Liver (tissue), 9 donors: ENCODE measurements around the gene ANO10. TPM values are rescaled to one million over a fixed set of nuclear protein-coding genes. Genes with fewer than 3 reads are reported as not detected.

Source experiments
- DNase-seq: peaks from one replicate; pipeline ENCODE4 v3.0.0-alpha.2; 2017; ENCODE audit warnings: low spot score
- H3K27ac ChIP-seq, 2 donors: one replicate each; pipeline ENCODE4 v1.7.0; 2013; ENCODE audit warnings: inconsistent platforms in 2 of 2, low read length in 2 of 2, control low read depth in 1 of 2, low read depth in 1 of 2, mild to moderate bottlenecking in 1 of 2
- H3K27me3 ChIP-seq, 4 donors: one replicate each; pipeline versions ENCODE4 v1.6.1 to v1.7.0; 2013; ENCODE audit warnings: low read length in 3 of 4, inconsistent platforms in 1 of 4, mild to moderate bottlenecking in 1 of 4, moderate library complexity in 1 of 4; ENCODE audit not compliant: control insufficient read depth in 4 of 4, insufficient read depth in 4 of 4
- H3K36me3 ChIP-seq, 4 donors: one replicate each; pipeline versions ENCODE4 v1.6.1 to v1.7.0; 2013; ENCODE audit warnings: low read length in 3 of 4, mild to moderate bottlenecking in 3 of 4, low read depth in 1 of 4, moderate library complexity in 1 of 4; ENCODE audit not compliant: control insufficient read depth in 4 of 4, insufficient read depth in 3 of 4
- H3K4me1 ChIP-seq, 4 donors: one replicate each; pipeline versions ENCODE4 v1.6.1 to v1.7.0; 2013; ENCODE audit warnings: low read length in 3 of 4, mild to moderate bottlenecking in 3 of 4, moderate library complexity in 1 of 4; ENCODE audit not compliant: control insufficient read depth in 4 of 4, insufficient read depth in 4 of 4
- H3K4me3 ChIP-seq, 3 donors: one replicate each; pipeline versions ENCODE4 v1.6.1 to v1.7.0; 2013; ENCODE audit warnings: low read length in 3 of 3, control low read depth in 1 of 3, low read depth in 1 of 3, mild to moderate bottlenecking in 1 of 3
- H3K9ac ChIP-seq, 2 donors: one replicate each; pipeline ENCODE4 v1.7.0; 2013; ENCODE audit warnings: low read length in 2 of 2, mild to moderate bottlenecking in 2 of 2, moderate library complexity in 2 of 2, control low read depth in 1 of 2, low read depth in 1 of 2
- H3K9me3 ChIP-seq, 4 donors: one replicate each; pipeline versions ENCODE4 v1.6.1 to v1.7.0; 2013; ENCODE audit warnings: low read length in 3 of 4; ENCODE audit not compliant: control insufficient read depth in 4 of 4
- ATF3 ChIP-seq: IDR thresholded peaks from 2 replicates; pipeline ENCODE4 v1.6.1; 2016; ENCODE audit warnings: antibody characterized with exemption
- EGR1 ChIP-seq, 2 donors: IDR thresholded peaks; 2 replicates each; pipeline ENCODE4 v1.6.1; 2016 to 2018; ENCODE audit warnings: antibody characterized with exemption in 2 of 2, low read depth in 2 of 2
- FOXA1 ChIP-seq: IDR thresholded peaks from 2 replicates; pipeline ENCODE4 v1.6.1; 2016; ENCODE audit warnings: antibody characterized with exemption
- FOXA2 ChIP-seq: IDR thresholded peaks from 2 replicates; pipeline ENCODE4 v1.6.1; 2016; ENCODE audit warnings: antibody characterized with exemption
- GABPA ChIP-seq, 2 donors: IDR thresholded peaks in 1 of 2; conservative IDR thresholded peaks in 1 of 2; 2 replicates each; pipeline ENCODE4 v1.6.1; 2016; ENCODE audit warnings: antibody characterized with exemption in 2 of 2, mild to moderate bottlenecking in 1 of 2, moderate library complexity in 1 of 2
- HNF4A ChIP-seq, 2 donors: conservative IDR thresholded peaks; 2 replicates each; pipeline ENCODE4 v1.6.1; 2016; ENCODE audit warnings: antibody characterized with exemption in 2 of 2, mild to moderate bottlenecking in 2 of 2
- HNF4G ChIP-seq: IDR thresholded peaks from 2 replicates; pipeline ENCODE4 v1.6.1; 2016; ENCODE audit warnings: antibody characterized with exemption
- JUND ChIP-seq, 2 donors: IDR thresholded peaks; 2 replicates each; pipeline ENCODE4 v1.6.1; 2016; ENCODE audit warnings: antibody characterized with exemption in 2 of 2
- MAX ChIP-seq: IDR thresholded peaks from 2 replicates; pipeline ENCODE4 v1.6.1; 2016; ENCODE audit warnings: antibody characterized with exemption
- NR2F2 ChIP-seq: IDR thresholded peaks from 2 replicates; pipeline ENCODE4 v1.6.1; 2016; ENCODE audit warnings: antibody characterized with exemption
- RAD21 ChIP-seq, 2 donors: IDR thresholded peaks; 2 replicates each; pipeline ENCODE4 v1.6.1; 2016; ENCODE audit warnings: antibody characterized with exemption in 2 of 2, mild to moderate bottlenecking in 2 of 2
- REST ChIP-seq: IDR thresholded peaks from 2 replicates; pipeline ENCODE4 v1.6.1; 2016; ENCODE audit warnings: antibody characterized with exemption, mild to moderate bottlenecking
- RXRA ChIP-seq, 2 donors: IDR thresholded peaks; 2 replicates each; pipeline ENCODE4 v1.6.1; 2017 to 2018; ENCODE audit warnings: antibody characterized with exemption in 2 of 2, mild to moderate bottlenecking in 1 of 2
- SP1 ChIP-seq: IDR thresholded peaks from 2 replicates; pipeline ENCODE4 v1.6.1; 2018; ENCODE audit warnings: antibody characterized with exemption, mild to moderate bottlenecking
- TAF1 ChIP-seq: conservative IDR thresholded peaks from 2 replicates; pipeline ENCODE4 v1.6.1; 2016; ENCODE audit warnings: antibody characterized with exemption, mild to moderate bottlenecking
- YY1 ChIP-seq: IDR thresholded peaks from 2 replicates; pipeline ENCODE4 v1.6.1; 2016; ENCODE audit warnings: antibody characterized with exemption, mild to moderate bottlenecking
- WGBS: extraction: QIAGEN DNeasy Blood & Tissue Kit; methylation state at CpG from one replicate; pipeline ENCODE4 v1.1.7; 2013; 5-methylcytosine and 5-hydroxymethylcytosine counted together
- polyA plus RNA-seq, 2 donors: library from polyadenylated mRNA; stranded (reverse) in 1 of 2; unstranded in 1 of 2; fragments of 200-250 nt in 1 of 2; fragments of >200 nt in 1 of 2; fragmentation: Nextera tagmentation in 1 of 2; extraction: Ambion mirVana in 1 of 2; gene quantifications; one replicate each; pipeline versions ENCODE4 v1.2.1 to v1.2.3, GENCODE V29; 2013 to 2015
- total RNA-seq, 2 donors: library from RNA; depleted of rRNA; stranded (reverse); fragments of >200 nt; gene quantifications; one replicate each; pipeline ENCODE4 v1.2.3, GENCODE V29; 2014
- TF ChIP-seq, protein P1 (sequence below): IDR thresholded peaks from 2 replicates; pipeline ENCODE4 v1.6.1; 2016; ENCODE audit warnings: antibody characterized with exemption
- TF ChIP-seq, protein P2 (sequence below): fragments of 150-350 bp; IDR thresholded peaks from 2 replicates; pipeline ENCODE4 v1.5.1; 2017; ENCODE audit warnings: improper control_type of control experiment, low read depth, low read length; ENCODE audit not compliant: missing input control
- donor health status: healthy.
- donor health status: healthy.
- donor health status: healthy.
- donor health status: healthy.
- donor health status: healthy.

ANO10 gene
- total and polyA plus RNA-seq, 4 donors: 5.6 to 8.7 (median 6.8) TPM

DNA sequence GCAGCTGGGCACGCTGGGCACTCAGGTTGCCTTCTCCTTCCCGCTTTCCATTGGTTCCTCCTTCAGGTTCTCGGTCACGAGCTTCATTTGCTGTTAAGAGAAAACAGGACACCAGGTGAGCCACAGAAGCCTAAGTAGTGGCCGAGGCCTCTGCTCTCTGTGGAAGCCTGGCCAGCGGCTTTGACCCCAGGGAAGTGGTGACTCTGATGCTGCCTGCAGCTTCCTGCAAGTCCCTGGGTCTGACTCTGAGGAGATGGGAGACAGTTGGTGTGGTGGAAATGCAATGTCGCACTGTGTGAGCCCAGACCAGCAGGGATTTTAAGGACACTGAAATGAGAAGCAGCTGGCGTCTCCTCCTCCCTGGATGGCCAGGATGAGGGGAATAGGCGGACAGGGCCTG lies 254.9 kb downstream of the ANO10 start:
- Histone ChIP-seq H3K27ac (no peak overlapping the region), H3K4me3 (no peak overlapping the region), H3K27me3 (no peaks in the 10 kb centered on the region), H3K36me3 (no peaks in the 10 kb centered on the region), H3K4me1 (peaks cover 0 to 2% (median 0%) of the 10 kb centered on the region in 4 donors), H3K9ac (no peak overlapping the region), H3K9me3 (no peaks in the 10 kb centered on the region)
- no peak for DNase-seq
- no peak for TF ChIP-seq EGR1 (IDR thresholded peaks at IDR 0.05; ENCODE audit: low read depth in 2 of 2)
- TF ChIP-seq, protein P1, sequence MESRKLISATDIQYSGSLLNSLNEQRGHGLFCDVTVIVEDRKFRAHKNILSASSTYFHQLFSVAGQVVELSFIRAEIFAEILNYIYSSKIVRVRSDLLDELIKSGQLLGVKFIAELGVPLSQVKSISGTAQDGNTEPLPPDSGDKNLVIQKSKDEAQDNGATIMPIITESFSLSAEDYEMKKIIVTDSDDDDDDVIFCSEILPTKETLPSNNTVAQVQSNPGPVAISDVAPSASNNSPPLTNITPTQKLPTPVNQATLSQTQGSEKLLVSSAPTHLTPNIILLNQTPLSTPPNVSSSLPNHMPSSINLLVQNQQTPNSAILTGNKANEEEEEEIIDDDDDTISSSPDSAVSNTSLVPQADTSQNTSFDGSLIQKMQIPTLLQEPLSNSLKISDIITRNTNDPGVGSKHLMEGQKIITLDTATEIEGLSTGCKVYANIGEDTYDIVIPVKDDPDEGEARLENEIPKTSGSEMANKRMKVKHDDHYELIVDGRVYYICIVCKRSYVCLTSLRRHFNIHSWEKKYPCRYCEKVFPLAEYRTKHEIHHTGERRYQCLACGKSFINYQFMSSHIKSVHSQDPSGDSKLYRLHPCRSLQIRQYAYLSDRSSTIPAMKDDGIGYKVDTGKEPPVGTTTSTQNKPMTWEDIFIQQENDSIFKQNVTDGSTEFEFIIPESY: no peak
- TF ChIP-seq FOXA2: no peak
- no peak for TF ChIP-seq GABPA (IDR thresholded peaks at IDR 0.05 in 1 of 2, conservative IDR thresholded peaks at IDR 0.05 in 1 of 2)
- no peak for TF ChIP-seq TAF1
- no peak for TF ChIP-seq SP1
- TF ChIP-seq FOXA1: no peak
- no peak for TF ChIP-seq ATF3
- TF ChIP-seq RAD21 (IDR thresholded peaks at IDR 0.05): no peak
- no peak for TF ChIP-seq HNF4A (conservative IDR thresholded peaks at IDR 0.05)
- TF ChIP-seq RXRA (IDR thresholded peaks at IDR 0.05): no peak
- no peak for TF ChIP-seq REST
- no peak for TF ChIP-seq JUND (IDR thresholded peaks at IDR 0.05)
- TF ChIP-seq HNF4G: no peak
- 92% methylated on average over 9 of the region's 9 CpGs for WGBS

GRCh38 chr3:43366481-43366880 lies 255.3 kb downstream of the ANO10 start:
- no peaks in the 10 kb centered on the region for H3K27me3 ChIP-seq
- H3K36me3 ChIP-seq: no peaks in the 10 kb centered on the region
- H3K9me3 ChIP-seq: no peaks in the 10 kb centered on the region
- peaks cover 0 to 2% (median 0%) of the 10 kb centered on the region in 4 donors for H3K4me1 ChIP-seq
- no peak overlapping the region for H3K27ac ChIP-seq
- no peak overlapping the region for H3K9ac ChIP-seq
- 86% methylated on average over 11 of the region's 11 CpGs for WGBS
- TF ChIP-seq SP1 (no peak), TAF1 (no peak), NR2F2 (no peak), EGR1 (IDR thresholded peaks at IDR 0.05; ENCODE audit: low read depth in 2 of 2) (no peak), FOXA1 (no peak), HNF4G (no peak), REST (no peak), RAD21 (IDR thresholded peaks at IDR 0.05) (no peak), GABPA (IDR thresholded peaks at IDR 0.05 in 1 of 2, conservative IDR thresholded peaks at IDR 0.05 in 1 of 2) (no peak), MAX (no peak), YY1 (no peak), FOXA2 (no peak)
- TF ChIP-seq, protein P2, sequence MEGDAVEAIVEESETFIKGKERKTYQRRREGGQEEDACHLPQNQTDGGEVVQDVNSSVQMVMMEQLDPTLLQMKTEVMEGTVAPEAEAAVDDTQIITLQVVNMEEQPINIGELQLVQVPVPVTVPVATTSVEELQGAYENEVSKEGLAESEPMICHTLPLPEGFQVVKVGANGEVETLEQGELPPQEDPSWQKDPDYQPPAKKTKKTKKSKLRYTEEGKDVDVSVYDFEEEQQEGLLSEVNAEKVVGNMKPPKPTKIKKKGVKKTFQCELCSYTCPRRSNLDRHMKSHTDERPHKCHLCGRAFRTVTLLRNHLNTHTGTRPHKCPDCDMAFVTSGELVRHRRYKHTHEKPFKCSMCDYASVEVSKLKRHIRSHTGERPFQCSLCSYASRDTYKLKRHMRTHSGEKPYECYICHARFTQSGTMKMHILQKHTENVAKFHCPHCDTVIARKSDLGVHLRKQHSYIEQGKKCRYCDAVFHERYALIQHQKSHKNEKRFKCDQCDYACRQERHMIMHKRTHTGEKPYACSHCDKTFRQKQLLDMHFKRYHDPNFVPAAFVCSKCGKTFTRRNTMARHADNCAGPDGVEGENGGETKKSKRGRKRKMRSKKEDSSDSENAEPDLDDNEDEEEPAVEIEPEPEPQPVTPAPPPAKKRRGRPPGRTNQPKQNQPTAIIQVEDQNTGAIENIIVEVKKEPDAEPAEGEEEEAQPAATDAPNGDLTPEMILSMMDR: no peak
- no peak for DNase-seq
- H3K4me3 ChIP-seq: no peak overlapping the region
